Aorta (tissue), 5 donors: ENCODE data around the gene ALDOB. TPM values are rescaled to one million over a fixed set of nuclear protein-coding genes. Genes with fewer than 3 reads are reported as not detected.
A peak's percentile ranks its signal among the peaks of the same experiment; 100 is the strongest.

ENCODE experiments used
- ATAC-seq: fragments of 200-7000 bp; cut with Tn5 transposase; one replicate; pipeline ENCODE4 v1.9.1; 2022; ENCODE audit warnings: moderate library complexity; ENCODE audit not compliant: low FRiP score
- DNase-seq, 2 donors: peaks; one replicate each; pipeline ENCODE4 v3.0.0-alpha.2; 2020
- H3K27ac ChIP-seq, 2 donors: one replicate each; pipeline ENCODE4 v1.5.1; 2013; ENCODE audit warnings: low read length in 2 of 2, mild to moderate bottlenecking in 2 of 2, moderate library complexity in 2 of 2, control low read depth in 1 of 2, inconsistent platforms in 1 of 2, low read depth in 1 of 2
- H3K27me3 ChIP-seq, 2 donors: one replicate each; pipeline ENCODE4 v1.6.1; 2013; ENCODE audit warnings: control low read depth in 1 of 2, low read length in 1 of 2, mild to moderate bottlenecking in 1 of 2, moderate library complexity in 1 of 2; ENCODE audit not compliant: insufficient read depth in 2 of 2, control insufficient read depth in 1 of 2
- H3K36me3 ChIP-seq, 2 donors: one replicate each; pipeline ENCODE4 v1.6.1; 2013; ENCODE audit warnings: control low read depth in 1 of 2, low read length in 1 of 2, mild to moderate bottlenecking in 1 of 2; ENCODE audit not compliant: insufficient read depth in 2 of 2, control insufficient read depth in 1 of 2
- H3K4me1 ChIP-seq, 2 donors: one replicate each; pipeline ENCODE4 v1.6.1; 2013; ENCODE audit warnings: low read length in 2 of 2, control low read depth in 1 of 2, mild to moderate bottlenecking in 1 of 2, moderate library complexity in 1 of 2; ENCODE audit not compliant: insufficient read depth in 2 of 2, control insufficient read depth in 1 of 2
- H3K4me3 ChIP-seq, 2 donors: one replicate each; pipeline ENCODE4 v1.5.1; 2013; ENCODE audit warnings: low read length in 2 of 2, control low read depth in 1 of 2, mild to moderate bottlenecking in 1 of 2
- H3K9me3 ChIP-seq: one replicate; pipeline ENCODE4 v1.6.1; 2013; ENCODE audit warnings: mild to moderate bottlenecking, low read length; ENCODE audit not compliant: control insufficient read depth
- WGBS, 2 donors: extraction: QIAGEN DNeasy Blood & Tissue Kit; methylation state at CpG; one replicate each; pipeline ENCODE4 v1.1.7; 2013; 5-methylcytosine and 5-hydroxymethylcytosine counted together
- intact Hi-C, 2 donors: fragments of 100-400 bp; cut with DNase I; formaldehyde crosslinking; loops; one replicate each; pipeline versions ENCODE4 v1.14.2 to v1.15.0; 2022
- polyA plus RNA-seq, 2 donors: library from polyadenylated mRNA; stranded (reverse); fragments of 200-250 nt; gene quantifications; one replicate each; pipeline ENCODE4 v1.2.3, GENCODE V29; 2013
- total RNA-seq, 2 donors: library from RNA; stranded (reverse); fragmentation: NEBNext Ultra II Directional; extraction: Animal tissue kit (Norgen Biotek cat#: 25700); gene quantifications; one replicate each; pipeline ENCODE4 v1.2.1, GENCODE V29; 2021
- donor health status: healthy with polysubstance abuse.
- donor health status: Bipolar disorder and iron deficiency.
- donor health status: DM: no; HTN: no; CAD: no.
- donor health status: DM: no; HTN: no; CAD: no.
- donor health status: DM: yes; HTN: yes; CAD: no.

Gene ALDOB
- total and polyA plus RNA-seq, 4 donors: 1.3 to 1,178 TPM; not detected in 2

- intact Hi-C loops: loop anchor here in 1 of 2 donors (10.0 kb wide), 1 partner anchor 60 kb away; no protein-coding TSS in a partner anchor
- Histone ChIP-seq H3K9me3 (peaks cover 7% of the 10 kb centered on the region), H3K27ac (no peak overlapping the region), H3K4me3 (no peak overlapping the region), H3K27me3 (no peaks in the 10 kb centered on the region), H3K4me1 (no peaks in the 10 kb centered on the region), H3K36me3 (peaks cover 0 to 8% of the 10 kb centered on the region in 2 donors)
- ATAC-seq (no peak), DNase-seq (no peak)
Measured at GRCh38 chr9:101414839-101415238, 20.7 kb downstream of the ALDOB start.

DNA sequence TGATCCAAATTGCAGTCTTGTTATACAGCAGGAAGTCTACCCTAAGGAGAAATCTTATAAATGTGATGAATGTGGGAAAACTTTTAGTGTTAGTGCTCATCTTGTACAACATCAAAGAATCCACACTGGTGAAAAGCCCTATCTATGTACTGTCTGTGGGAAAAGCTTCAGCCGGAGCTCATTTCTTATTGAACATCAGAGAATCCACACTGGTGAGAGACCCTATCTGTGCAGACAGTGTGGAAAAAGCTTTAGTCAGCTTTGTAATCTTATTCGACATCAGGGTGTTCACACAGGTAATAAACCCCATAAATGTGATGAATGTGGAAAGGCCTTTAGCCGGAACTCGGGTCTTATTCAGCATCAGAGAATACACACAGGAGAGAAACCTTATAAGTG lies 26.5 kb downstream of the ALDOB start:
- DNase-seq (no peak), ATAC-seq (no peak)
- 99% methylated on average over 4 of the region's 4 CpGs for WGBS, 2 donors
- H3K27ac ChIP-seq: no peak overlapping the region
- intact Hi-C loops: no loop called here
- no peaks in the 10 kb centered on the region for H3K4me1 ChIP-seq
- H3K4me3 ChIP-seq: no peak overlapping the region
- peaks cover 15 to 34% of the 10 kb centered on the region in 2 donors for H3K36me3 ChIP-seq
- H3K27me3 ChIP-seq: no peaks in the 10 kb centered on the region
- H3K9me3 ChIP-seq: peaks cover 13% of the 10 kb centered on the region

DNA sequence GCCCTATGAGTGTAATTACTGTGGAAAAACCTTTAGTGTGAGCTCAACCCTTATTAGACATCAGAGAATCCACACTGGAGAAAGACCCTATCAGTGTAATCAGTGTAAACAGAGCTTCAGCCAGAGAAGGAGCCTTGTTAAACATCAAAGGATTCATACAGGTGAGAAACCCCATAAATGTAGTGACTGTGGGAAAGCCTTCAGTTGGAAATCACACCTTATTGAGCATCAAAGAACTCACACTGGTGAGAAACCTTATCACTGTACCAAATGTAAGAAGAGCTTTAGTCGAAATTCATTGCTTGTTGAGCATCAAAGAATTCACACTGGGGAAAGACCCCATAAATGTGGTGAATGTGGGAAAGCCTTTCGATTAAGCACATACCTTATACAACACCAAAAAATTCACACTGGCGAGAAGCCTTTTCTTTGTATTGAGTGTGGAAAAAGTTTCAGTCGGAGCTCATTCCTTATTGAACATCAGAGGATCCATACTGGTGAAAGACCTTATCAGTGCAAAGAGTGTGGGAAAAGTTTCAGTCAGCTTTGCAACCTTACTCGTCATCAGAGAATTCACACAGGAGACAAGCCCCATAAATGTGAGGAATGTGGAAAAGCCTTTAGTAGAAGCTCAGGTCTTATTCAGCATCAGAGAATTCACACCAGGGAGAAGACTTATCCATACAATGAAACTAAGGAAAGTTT lies 27.0 kb downstream of the ALDOB start:
- Histone ChIP-seq H3K27ac (no peak overlapping the region), H3K27me3 (no peaks in the 10 kb centered on the region), H3K36me3 (peaks cover 15 to 39% of the 10 kb centered on the region in 2 donors), H3K9me3 (peaks cover 14% of the 10 kb centered on the region), H3K4me3 (peak overlapping the region in 1 of 2 donors; percentile 10), H3K4me1 (no peaks in the 10 kb centered on the region)
- intact Hi-C loops: no loop called here
- ATAC-seq (no peak), DNase-seq (no peak)
- WGBS, 2 donors: 98% methylated on average over 5 of the region's 5 CpGs

DNA sequence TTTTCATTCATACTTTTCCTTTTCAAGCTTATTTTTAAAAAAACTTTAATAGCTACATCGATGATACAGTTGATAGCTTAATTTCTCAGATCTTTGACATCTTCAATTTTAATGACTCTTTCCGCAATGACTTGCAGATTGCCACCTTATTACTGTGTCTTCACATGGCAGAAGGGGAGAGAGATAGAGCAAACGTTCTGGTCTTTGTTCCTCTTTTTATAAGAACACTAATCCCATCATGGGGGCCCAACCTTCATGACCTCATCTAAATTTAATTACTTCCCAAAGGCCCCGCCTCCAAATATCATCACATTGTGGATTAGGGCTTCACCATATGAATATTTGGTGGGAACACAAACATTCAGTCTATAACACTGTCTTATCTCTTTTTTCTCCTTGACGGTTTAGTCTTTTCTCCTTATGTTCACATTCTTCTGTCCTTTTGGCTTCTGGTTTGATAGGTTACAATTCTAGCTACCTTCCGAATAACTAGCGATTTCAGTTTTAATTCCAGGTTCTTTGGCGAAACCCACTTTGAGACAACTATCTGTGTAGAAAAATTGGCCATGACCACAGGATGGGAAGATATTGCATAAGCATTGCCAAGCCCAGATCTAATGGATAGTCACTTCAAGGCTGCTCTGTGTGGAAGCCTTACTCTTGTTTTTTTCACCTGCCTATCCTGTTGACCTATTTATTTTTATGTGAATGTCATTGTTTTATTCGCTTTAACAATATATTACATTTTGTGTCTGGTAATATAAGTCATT lies 31.9 kb downstream of the ALDOB start:
- peaks cover 16 to 41% of the 10 kb centered on the region in 2 donors for H3K36me3 ChIP-seq
- peaks cover 10% of the 10 kb centered on the region for H3K9me3 ChIP-seq
- H3K4me3 ChIP-seq: no peak overlapping the region
- no peaks in the 10 kb centered on the region for H3K4me1 ChIP-seq
- intact Hi-C loops: no loop called here
- 96 to 97% methylated on average over 9 of the region's 9 CpGs for WGBS, 2 donors
- ATAC-seq (no peak), DNase-seq (no peak)
- H3K27ac ChIP-seq: no peak overlapping the region
- no peaks in the 10 kb centered on the region for H3K27me3 ChIP-seq

DNA sequence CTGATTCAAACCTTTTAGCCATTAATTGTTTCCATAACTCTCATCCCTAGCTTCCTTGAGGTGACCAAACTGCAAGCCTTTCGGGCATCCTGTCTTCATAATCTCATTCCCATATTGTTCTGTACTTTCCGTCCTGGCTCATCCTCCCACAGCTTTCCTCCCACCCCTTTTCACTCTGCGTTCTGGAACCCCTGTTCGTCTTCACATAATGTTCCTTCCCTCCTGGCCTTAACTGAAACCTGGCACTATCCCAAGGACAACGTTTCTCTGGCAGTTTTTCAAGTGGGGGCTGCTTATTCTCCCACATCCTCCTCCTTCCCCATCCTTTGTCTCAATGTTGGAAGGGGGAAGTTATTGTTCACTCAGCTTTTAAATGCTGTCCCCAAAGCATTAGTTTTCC lies 35.5 kb downstream of the ALDOB start:
- H3K36me3 ChIP-seq: peaks cover 4 to 18% of the 10 kb centered on the region in 2 donors
- H3K27me3 ChIP-seq: no peaks in the 10 kb centered on the region
- peaks cover 0 to 3% of the 10 kb centered on the region in 2 donors for H3K4me1 ChIP-seq
- no peak for ATAC-seq
- H3K9me3 ChIP-seq: peaks cover 4% of the 10 kb centered on the region
- H3K4me3 ChIP-seq: peak overlapping the region in 1 of 2 donors; percentile 90
- DNase-seq: peak in 1 of 2 donors; percentile 27
- no peak overlapping the region for H3K27ac ChIP-seq
- WGBS, 2 donors: 30 to 32% methylated on average over 5 of the region's 5 CpGs
- intact Hi-C loops: no loop called here

- no peak overlapping the region for H3K27ac ChIP-seq
- intact Hi-C loops: loop anchor here in 1 of 2 donors (5.0 to 10.0 kb wide), 3 partner anchors 55 to 1045 kb away; partner anchors contain the start of genes RNF20 and TEX10
- H3K36me3 ChIP-seq: peaks cover 4 to 16% of the 10 kb centered on the region in 2 donors
- H3K4me1 ChIP-seq: peaks cover 0 to 4% of the 10 kb centered on the region in 2 donors
- DNase-seq: no peak
- no peak for ATAC-seq
- peaks cover 4% of the 10 kb centered on the region for H3K9me3 ChIP-seq
- peak overlapping the region; percentile 90 to 91 for H3K4me3 ChIP-seq
- WGBS, 2 donors: 2 to 4% methylated on average over 2 of the region's 2 CpGs
- no peaks in the 10 kb centered on the region for H3K27me3 ChIP-seq
Measured at GRCh38 chr9:101399643-101399970, 36.0 kb downstream of the ALDOB start.

DNA sequence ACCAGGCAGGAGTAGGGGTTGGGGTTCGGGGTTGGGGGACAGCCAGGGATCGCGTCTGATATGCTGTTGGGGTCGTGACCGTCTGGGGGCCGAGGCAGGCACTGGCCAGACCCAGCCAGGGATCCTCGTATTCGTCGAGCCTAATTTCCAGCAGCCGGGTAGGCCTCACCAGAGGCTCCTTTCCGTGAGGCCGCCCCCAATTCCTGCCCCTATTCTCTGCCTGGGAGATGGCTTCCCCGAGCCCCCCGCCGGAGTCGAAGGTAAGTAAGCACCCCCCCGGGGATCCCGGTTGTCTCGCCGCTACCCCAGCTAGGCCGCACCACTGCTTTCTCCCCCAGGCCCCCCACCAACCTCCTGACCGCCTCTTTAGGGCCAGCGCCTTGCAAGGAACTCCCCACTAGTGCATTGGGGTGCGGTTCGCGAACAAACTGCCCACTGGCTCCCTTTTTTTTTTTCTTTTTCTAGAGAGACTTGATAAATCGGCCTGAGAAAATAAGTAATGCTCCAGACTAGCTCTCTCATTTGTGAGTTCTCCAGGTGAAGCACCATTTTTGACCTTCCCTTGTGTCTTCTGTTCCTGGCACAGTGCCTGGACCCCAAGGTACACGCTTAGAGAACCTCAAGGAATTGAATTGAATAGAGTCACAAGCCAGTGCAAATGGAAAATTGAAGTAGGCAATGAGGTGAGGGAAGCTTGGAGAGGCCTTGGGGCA lies 36.5 kb downstream of the ALDOB start:
- Histone ChIP-seq H3K4me3 (peak overlapping the region; percentile 90 to 91), H3K36me3 (peaks cover 4 to 16% of the 10 kb centered on the region in 2 donors), H3K27me3 (no peaks in the 10 kb centered on the region), H3K4me1 (peaks cover 0 to 5% of the 10 kb centered on the region in 2 donors), H3K27ac (peak overlapping the region in 1 of 2 donors; percentile 4), H3K9me3 (peaks cover 4% of the 10 kb centered on the region)
- 2% methylated on average over 28 of the region's 28 CpGs for WGBS, 2 donors
- intact Hi-C loops: loop anchor here in 1 of 2 donors (5.0 to 10.0 kb wide), 3 partner anchors 56 to 1044 kb away; partner anchors contain the start of genes RNF20 and TEX10
- DNase-seq (no peak), ATAC-seq (peak; percentile 39)

GRCh38 chr9:101398068-101398929 lies 37.3 kb downstream of the ALDOB start, which contains the start of the genes MRPL50 and ZNF189:
TSS of gene MRPL50 (minus strand) at chr9:101398618. CDS start at chr9:101398592, 26 bp downstream.
TSS of gene ZNF189 (plus strand) at chr9:101398851. CDS start at chr9:101399157, 306 bp downstream.
- Histone ChIP-seq H3K27me3 (no peaks in the 10 kb centered on the region), H3K27ac (peak within 1 kb of the TSS in 1 of 2 donors; percentile 73), H3K4me1 (peaks cover 0 to 5% of the 10 kb centered on the region in 2 donors), H3K36me3 (peaks cover 4 to 9% of the 10 kb centered on the region in 2 donors), H3K4me3 (peak within 1 kb of the TSS; percentile 90 to 99), H3K9me3 (peaks cover 3% of the 10 kb centered on the region)
- intact Hi-C loops: loop anchor here in 1 of 2 donors (5.0 to 10.0 kb wide), 3 partner anchors 57 to 1043 kb away; partner anchors contain the start of genes RNF20 and TEX10
- WGBS, 2 donors: 0% methylated on average over 44 of the region's 44 CpGs
- DNase-seq (peak; percentile 99), ATAC-seq (peak; percentile 100)
